Measurements from ENCODE around the gene BACE2.

BACE2 gene

GRCh38 chr21:41226853-41227252, 58.9 kb downstream of the BACE2 start:
- no peak for TF ChIP-seq CTCF (IDR thresholded peaks at IDR 0.05; ENCODE audit: low read depth, low read length)
- no peak for DNase-seq (ENCODE audit: extremely low read depth, low read depth)

DNA sequence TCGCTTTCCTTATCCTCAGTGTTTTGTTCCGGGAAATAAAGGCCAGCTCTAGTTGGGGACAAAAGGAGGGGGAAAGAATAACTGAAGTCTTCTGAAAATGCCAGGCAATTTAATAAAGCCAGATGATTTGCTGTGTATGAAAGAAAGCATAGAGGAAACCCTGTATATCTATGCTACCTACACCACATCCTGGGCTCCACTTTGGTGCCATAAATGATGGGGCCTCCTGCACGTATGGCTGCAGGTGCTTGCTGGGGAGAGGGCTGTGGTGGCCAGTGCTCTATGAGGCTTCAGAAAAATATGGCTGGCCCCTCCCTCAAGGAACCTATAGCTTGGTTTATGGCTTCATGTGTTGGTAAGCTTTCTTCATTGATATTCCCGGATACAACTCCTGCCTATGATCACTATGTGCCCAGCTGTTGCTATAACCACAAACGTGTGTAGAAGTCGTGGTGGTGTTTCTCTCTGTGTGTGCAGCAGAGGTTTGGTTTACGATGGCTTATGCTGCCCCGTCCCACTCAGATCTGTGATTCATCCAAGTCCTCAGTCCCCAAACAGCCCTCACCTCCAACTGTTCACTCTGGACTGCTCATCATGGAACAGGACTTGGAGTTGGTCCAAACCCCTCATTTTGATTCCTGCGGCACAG, 59.5 kb downstream of the BACE2 start:
- DNase-seq (ENCODE audit: extremely low read depth, low read depth) = no peak
- TF ChIP-seq CTCF (IDR thresholded peaks at IDR 0.05; ENCODE audit: low read depth, low read length) = no peak

- DNase-seq (ENCODE audit: extremely low read depth, low read depth) = no peak
- no peak for TF ChIP-seq CTCF (IDR thresholded peaks at IDR 0.05; ENCODE audit: low read depth, low read length)
Observed at GRCh38 chr21:41228006-41228370, 60.0 kb downstream of the BACE2 start.

GRCh38 chr21:41228492-41228891, 60.5 kb downstream of the BACE2 start:
- no peak for TF ChIP-seq CTCF (IDR thresholded peaks at IDR 0.05; ENCODE audit: low read depth, low read length)

GRCh38 chr21:41228958-41229357, 61.0 kb downstream of the BACE2 start:
- DNase-seq (ENCODE audit: extremely low read depth, low read depth) = no peak
- no peak for TF ChIP-seq CTCF (IDR thresholded peaks at IDR 0.05; ENCODE audit: low read depth, low read length)

More at GRCh38 chr21:41228492-41228891, 60.5 kb downstream of the BACE2 start:
- no peak for DNase-seq (ENCODE audit: extremely low read depth, low read depth)

GRCh38 chr21:41229509-41230248, 61.7 kb downstream of the BACE2 start:
- no peak for DNase-seq (ENCODE audit: extremely low read depth, low read depth)
- TF ChIP-seq CTCF (IDR thresholded peaks at IDR 0.05; ENCODE audit: low read depth, low read length) = no peak

GRCh38 chr21:41230497-41230896, 62.5 kb downstream of the BACE2 start:
- TF ChIP-seq CTCF (IDR thresholded peaks at IDR 0.05; ENCODE audit: low read depth, low read length) = no peak
- no peak for DNase-seq (ENCODE audit: extremely low read depth, low read depth)

Data from AG09319 (cell line).